ENCODE results near the gene C19orf67. TPM values are rescaled to one million over a fixed set of nuclear protein-coding genes. Genes with fewer than 3 reads are reported as not detected.
"Not testable (repeated sequence)": the region's sequence is repeated elsewhere in the genome, so short reads cannot be mapped to it uniquely, and the experiment has no call there.

Gene C19orf67
- total RNA-seq, 2 donors from 2014 or later: 0.97 TPM; not detected in 1

DNA sequence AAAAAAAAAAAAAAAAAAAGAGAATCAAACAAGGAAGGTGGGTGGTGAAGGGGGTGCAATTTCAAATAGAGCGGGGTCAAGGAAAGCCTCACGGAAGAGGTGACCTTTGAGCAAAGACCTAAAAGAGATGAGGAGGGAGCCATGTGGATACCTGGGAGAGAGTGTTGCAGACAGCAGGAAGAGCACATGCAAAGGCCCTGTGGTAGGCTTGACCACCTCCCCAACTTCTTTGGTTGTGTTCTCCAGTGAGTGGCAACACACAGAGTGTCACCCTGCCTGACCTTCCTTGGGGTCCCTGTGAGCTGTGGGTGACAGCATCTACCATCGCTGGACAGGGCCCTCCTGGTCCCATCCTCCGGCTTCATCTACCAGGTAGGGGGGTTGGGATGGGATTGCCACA, 35.1 kb downstream of the C19orf67 start:
- intact Hi-C loops (cut with DNase I): no loop called here
- Histone ChIP-seq H3K9me3 (no peaks in the 10 kb centered on the region), H3K27ac (no peak overlapping the region), H3K27me3 (replicated peaks; ENCODE audit: insufficient read depth) (no peaks in the 10 kb centered on the region), H3K4me1 (replicated peaks) (no peaks in the 10 kb centered on the region), H3K36me3 (no peaks in the 10 kb centered on the region), H3K4me3 (no peak overlapping the region)
- TF ChIP-seq, protein P1, sequence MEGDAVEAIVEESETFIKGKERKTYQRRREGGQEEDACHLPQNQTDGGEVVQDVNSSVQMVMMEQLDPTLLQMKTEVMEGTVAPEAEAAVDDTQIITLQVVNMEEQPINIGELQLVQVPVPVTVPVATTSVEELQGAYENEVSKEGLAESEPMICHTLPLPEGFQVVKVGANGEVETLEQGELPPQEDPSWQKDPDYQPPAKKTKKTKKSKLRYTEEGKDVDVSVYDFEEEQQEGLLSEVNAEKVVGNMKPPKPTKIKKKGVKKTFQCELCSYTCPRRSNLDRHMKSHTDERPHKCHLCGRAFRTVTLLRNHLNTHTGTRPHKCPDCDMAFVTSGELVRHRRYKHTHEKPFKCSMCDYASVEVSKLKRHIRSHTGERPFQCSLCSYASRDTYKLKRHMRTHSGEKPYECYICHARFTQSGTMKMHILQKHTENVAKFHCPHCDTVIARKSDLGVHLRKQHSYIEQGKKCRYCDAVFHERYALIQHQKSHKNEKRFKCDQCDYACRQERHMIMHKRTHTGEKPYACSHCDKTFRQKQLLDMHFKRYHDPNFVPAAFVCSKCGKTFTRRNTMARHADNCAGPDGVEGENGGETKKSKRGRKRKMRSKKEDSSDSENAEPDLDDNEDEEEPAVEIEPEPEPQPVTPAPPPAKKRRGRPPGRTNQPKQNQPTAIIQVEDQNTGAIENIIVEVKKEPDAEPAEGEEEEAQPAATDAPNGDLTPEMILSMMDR (IDR thresholded peaks at IDR 0.05): no peak
- no peak for TF ChIP-seq POLR2A (IDR thresholded peaks at IDR 0.05)
- no peak for DNase-seq (ENCODE audit: low spot score)
- 96% methylated on average over 4 of the region's 4 CpGs for WGBS

DNA sequence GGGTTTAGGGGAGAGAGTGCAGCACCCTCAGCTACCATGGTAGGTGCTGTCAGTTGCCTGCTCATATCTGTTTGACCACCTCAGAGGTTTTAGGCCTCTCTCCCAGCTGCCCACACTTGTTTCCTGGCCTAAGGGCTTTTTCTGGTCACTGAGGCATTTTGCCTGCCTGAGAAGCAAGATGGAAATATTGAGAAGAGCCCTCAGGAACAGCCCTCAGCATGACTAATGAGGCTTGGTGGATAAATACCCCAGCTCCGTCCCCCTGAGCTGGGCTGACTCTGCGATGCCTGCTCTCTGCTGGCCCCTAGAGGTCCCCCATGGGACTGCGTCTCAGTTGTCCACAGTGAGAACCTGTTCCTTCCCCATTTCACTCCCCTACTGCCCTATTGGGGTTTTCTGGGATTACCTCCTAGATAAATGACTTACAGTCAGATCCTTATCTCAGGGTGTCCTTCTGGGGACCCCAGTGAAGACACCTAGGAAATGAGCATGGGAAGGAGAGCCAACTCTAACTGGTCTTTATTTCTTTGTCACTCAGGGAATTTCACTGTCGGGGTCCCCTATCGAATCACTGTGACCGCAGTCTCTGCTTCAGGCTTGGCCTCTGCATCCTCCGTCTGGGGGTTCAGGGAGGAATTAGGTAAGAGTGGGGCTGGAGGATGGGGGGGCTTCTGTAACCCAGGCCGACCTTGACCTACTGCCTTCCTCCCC, 37.0 kb downstream of the C19orf67 start:
- WGBS: 83% methylated on average over 8 of the region's 8 CpGs
- H3K4me3 ChIP-seq: no peak overlapping the region
- no peak overlapping the region for H3K27ac ChIP-seq
- intact Hi-C loops (cut with DNase I): no loop called here
- H3K27me3 ChIP-seq (replicated peaks; ENCODE audit: insufficient read depth): no peaks in the 10 kb centered on the region
- no peak for TF ChIP-seq POLR2AphosphoS5 (IDR thresholded peaks at IDR 0.05)
- TF ChIP-seq, protein P1 (IDR thresholded peaks at IDR 0.05): peak; percentile 29 to 59 (median 48)
- TF ChIP-seq POLR2A (IDR thresholded peaks at IDR 0.05): no peak
- no peak for DNase-seq (ENCODE audit: low spot score)
- no peaks in the 10 kb centered on the region for H3K36me3 ChIP-seq
- H3K4me1 ChIP-seq (replicated peaks): no peaks in the 10 kb centered on the region
- no peaks in the 10 kb centered on the region for H3K9me3 ChIP-seq

DNA sequence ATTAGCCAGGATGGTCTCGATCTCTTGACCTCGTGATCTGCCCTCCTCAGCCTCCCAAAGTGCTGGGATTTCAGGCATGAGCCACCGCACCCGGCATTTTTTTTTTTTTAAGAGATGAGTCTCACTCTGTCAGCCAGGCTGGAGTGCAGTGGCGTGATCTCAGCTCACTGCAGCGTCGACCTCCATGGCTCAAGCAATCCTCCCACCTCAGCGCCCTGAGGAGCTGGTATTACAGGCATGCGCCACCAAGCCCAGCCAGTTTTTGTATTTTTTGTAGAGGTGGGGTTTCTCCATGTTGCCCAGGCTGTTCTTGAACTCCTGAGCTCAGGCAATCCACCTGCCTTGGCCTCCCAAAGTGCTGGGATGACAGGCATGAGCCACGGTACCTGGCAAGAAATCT, 37.7 kb downstream of the C19orf67 start:
- H3K9me3 ChIP-seq; H3K4me3 ChIP-seq; H3K4me1 ChIP-seq (replicated peaks); H3K27me3 ChIP-seq (replicated peaks; ENCODE audit: insufficient read depth); H3K27ac ChIP-seq; H3K36me3 ChIP-seq; DNase-seq (ENCODE audit: low spot score); intact Hi-C loops (cut with DNase I): not testable (repeated sequence)
- WGBS: 91% methylated on average over 10 of the region's 10 CpGs

DNA sequence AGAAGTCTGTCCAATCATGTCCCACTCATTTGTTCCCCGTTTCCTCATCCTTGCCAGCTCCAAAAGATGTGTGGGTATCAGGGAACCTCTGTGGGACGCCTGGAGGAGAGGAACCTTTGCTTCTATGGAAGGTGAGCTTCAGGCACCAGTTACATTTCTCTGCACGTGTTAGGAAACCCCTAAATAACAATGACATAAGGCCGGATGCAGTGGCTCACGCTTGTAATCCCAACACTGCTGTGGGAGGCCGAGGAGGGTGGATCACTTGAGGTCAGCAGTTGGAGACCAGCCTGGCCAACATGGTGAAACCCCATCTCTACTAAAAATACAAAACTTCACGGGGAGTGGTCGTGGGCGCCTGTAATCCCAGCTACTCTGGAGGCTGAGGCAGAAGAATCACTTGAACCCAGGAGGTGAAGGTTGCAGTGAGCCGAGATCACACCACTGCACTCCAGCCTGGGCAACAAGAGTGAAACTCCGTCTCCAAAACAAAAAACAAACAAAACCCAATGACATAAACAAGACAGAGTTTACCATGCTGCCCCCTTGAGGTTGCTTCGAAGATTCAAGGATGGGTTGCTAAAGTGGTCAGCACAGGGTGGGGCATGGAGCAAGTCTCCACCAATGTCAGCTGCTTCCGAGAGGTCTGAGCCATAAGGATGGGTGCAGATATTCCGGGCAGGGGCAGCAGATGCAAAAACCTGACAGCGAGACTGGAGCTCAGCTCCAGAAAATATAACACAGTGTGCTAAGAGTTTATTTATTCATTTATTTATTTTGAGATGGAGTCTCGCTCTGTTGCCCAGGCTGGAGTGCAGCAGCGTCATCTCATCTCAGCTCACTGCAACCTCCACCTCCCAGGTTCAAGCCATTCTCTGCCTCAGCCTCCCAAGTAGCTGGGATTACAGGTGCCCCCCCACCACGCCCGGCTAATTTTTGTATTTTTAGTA, 42.6 kb downstream of the C19orf67 start:
- H3K4me3 ChIP-seq; DNase-seq (ENCODE audit: low spot score); H3K9me3 ChIP-seq; H3K4me1 ChIP-seq (replicated peaks); H3K27ac ChIP-seq; H3K27me3 ChIP-seq (replicated peaks; ENCODE audit: insufficient read depth); intact Hi-C loops (cut with DNase I); H3K36me3 ChIP-seq: not testable (repeated sequence)
- TF ChIP-seq, protein P1 (IDR thresholded peaks at IDR 0.05): peak in 3 of 4 experiments; percentile 46 to 56 (median 50)
- TF ChIP-seq POLR2AphosphoS5 (IDR thresholded peaks at IDR 0.05): peak; percentile 19
- 65% methylated on average over 19 of the region's 19 CpGs for WGBS

DNA sequence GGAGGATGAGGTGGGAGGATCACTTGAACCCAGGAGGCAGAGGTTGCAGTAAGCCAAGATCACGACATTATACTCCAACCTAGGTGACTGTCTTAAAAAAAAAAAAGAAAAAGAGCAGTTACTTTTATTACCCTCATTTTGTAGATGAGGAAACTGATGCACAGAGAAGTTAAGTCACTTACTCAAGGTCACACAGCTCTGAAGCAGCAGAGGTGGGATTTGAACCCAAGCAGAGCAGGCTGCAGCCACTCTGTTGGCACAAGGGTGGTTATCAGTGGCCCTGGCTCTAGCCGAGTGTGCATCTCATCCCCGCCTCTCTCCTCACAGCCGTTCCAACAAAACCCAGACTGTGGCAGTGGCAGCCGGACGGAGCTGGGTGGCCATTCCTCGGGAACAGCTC, 46.4 kb downstream of the C19orf67 start:
- no peaks in the 10 kb centered on the region for H3K27me3 ChIP-seq (replicated peaks; ENCODE audit: insufficient read depth)
- no peaks in the 10 kb centered on the region for H3K4me1 ChIP-seq (replicated peaks)
- 97% methylated on average over 7 of the region's 7 CpGs for WGBS
- no peak overlapping the region for H3K27ac ChIP-seq
- intact Hi-C loops (cut with DNase I): no loop called here
- DNase-seq (ENCODE audit: low spot score): no peak
- no peaks in the 10 kb centered on the region for H3K9me3 ChIP-seq
- H3K4me3 ChIP-seq: no peak overlapping the region
- TF ChIP-seq, protein P1 (IDR thresholded peaks at IDR 0.05): no peak
- TF ChIP-seq POLR2A (IDR thresholded peaks at IDR 0.05): no peak
- no peaks in the 10 kb centered on the region for H3K36me3 ChIP-seq
